ENCODE results near the gene ATP11A.
"Not testable (repeated sequence)": the region's sequence is repeated elsewhere in the genome, so short reads cannot be mapped to it uniquely, and the experiment has no call there.

ATP11A gene

DNA sequence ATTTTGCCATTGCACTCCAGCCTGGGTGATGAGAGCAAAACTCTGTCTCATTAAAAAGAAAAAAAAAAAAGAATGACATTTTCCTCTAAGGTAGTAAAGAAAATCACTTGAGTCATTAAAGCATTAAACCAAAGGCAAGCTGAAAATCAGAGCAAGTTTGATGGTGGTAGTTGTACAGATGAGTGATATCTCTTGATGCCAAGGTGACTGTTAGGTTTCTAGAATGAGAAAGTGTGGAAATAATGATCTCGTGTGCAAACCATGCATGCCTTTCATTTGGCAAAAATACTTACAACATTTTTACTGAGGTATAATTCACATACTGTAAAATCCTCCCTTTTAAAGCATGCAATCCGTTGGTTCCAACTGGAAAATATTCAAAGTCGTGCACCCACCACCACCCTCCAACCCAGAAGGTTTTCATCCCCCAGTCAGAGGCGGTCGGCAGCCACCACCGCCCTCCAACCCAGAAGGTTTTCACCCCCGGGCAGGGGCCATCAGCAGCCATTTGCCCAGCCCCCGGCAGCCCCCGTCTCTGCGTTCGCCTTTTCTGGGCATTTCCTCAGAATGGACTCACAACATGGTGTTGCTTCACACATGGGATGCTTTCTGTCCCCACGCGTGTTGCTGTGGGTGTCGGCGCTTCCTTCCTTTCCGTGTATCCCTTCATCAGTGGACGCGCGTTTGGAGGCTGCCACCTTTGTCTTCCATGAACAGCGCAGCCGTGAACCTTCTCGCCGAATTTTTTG lies 90.2 kb downstream of the ATP11A start:
- DNase-seq = peak; percentile 18

GRCh38 chr13:112781287-112781686 lies 91.4 kb downstream of the ATP11A start:
- no peak for DNase-seq

GRCh38 chr13:112781881-112782361 lies 92.1 kb downstream of the ATP11A start:
- DNase-seq = peak; percentile 72

DNA sequence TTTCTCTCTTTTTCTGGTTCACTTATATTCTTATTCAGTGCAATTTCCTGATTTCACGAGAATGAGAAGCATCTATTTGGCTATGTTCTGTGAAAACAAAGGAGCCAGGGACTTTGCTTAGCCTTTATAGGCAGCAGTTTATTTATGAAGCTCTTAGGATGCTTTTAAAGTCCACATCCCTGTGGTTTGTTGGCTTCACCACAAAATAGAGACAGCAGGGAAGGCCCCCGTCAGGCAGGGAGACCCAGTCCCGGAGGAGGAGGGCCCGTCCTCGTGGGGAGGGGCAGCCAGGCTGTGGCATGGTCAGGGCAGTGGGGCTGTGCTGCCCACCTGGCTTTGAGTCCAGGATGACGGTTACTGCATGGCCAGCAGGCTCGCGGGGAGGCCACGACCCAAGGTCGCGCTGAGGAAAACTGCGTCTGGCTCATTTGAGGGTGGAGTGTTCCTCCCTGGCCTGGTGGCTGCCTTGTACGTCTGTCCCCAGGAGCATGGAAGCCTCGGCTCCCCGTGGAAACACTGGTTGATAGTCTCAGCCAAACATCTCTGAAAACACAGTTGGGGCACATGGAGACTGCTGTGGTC lies 92.7 kb downstream of the ATP11A start:
- DNase-seq = peak; percentile 41

DNA sequence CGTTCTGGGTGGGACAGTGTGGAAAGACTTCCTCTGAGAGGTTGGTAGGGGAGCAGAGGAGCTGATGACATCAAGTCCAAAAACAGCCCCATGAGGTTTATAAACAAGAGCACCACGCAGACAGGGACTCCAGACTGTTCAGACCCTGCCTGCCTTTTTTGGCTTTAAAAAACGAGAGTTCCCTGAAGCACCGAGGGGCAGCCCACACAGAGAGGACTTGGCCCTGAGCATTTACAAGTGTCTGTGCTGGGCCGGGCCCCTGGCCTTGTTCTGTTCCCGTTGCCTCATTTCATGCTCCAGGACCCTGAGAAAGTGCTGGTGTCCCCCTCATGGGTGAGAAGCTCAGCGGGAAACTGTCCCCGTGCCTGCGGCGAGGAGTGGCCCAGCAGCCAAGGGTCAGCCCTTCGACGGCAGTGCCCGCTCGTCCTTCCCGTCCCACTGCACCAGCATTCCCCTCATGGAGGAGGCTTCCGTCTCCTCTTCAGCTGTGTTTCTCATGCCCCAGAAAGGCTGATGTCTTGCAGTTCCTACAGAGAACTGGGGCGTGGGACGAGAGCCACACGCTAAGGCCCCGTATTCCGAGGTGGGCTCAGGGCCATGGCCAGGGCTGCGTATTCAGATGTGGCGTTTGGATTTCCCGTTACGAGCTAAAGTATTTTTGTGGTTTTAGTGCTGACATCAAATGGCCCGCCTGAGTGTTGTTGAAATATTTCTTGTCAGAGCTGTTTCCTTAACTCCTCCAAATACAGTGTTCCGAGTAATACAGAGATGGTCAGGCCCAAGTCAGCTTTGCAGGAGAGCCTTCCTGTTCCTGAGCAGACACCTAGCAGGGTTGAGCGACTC lies 93.5 kb downstream of the ATP11A start:
- peak; percentile 76 for DNase-seq

DNA sequence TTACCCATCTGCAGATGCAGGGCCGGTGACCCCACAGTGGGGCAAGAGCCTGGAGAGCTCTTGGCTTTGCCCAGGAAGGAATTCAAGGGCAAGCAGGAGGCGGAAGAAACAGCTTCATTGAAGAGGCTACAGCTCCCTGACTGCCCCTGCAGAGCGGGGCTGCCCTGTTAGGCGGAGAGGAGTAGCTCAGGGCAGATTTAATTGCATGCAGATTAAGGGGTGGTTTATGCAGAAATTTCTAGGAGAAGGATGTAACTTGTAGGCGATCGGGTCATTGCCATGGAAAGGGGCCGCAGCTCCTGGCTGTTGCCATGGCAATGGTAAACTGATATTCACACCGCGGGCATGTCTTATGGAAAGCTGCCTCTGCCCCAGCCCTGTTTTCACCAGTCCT lies 94.1 kb downstream of the ATP11A start:
- peak; percentile 41 for DNase-seq

DNA sequence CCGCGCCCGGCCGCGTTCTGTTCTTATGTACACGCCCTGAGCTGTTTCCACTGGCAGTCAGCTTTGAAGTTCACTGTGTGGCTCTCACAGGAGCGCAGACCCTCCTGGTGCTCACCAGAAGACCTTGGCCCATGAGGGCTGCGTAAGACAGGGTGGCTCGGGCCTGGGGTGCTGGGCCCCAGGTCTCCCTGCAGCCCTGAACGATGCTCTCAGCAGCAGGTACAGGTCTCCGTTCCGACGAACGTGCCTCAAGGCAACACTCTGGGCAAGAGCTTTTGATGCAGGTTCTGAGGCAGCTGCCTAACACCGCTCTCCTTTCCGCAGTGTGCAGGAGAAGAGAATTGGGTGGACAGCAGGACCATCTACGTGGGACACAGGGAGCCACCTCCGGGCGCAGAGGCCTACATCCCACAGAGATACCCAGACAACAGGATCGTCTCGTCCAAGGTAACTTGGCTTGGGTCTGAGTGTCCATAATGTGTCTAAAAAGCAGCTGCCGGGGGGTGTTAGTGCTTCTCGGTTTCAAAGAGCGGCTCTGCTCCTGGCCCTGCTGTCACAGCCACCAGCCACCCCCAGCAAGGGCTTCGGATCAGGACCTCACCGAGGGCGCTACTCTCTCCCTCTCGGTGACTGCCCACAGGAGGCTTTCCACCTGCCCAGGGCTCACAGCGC lies 95.1 kb downstream of the ATP11A start:
- DNase-seq = peak; percentile 10

DNA sequence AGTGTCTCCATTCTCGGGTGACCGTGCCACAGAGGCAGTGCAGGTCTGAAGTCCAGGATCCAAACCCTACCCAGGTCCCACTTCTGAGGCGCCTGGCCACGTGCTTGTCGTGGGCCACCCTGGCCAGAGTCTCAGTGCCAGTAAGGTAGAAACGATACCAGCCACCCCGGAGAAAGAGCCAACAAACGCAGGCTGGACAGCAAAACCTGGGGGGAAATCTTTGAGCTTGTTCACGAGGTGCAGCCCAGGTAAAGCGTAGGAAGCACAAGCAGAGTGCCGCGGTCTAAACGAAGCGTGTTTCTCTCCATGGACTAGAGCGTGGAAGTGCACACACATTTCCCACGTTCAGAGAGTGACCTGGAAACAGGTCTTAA lies 95.6 kb downstream of the ATP11A start:
- peak; percentile 5 for DNase-seq

DNA sequence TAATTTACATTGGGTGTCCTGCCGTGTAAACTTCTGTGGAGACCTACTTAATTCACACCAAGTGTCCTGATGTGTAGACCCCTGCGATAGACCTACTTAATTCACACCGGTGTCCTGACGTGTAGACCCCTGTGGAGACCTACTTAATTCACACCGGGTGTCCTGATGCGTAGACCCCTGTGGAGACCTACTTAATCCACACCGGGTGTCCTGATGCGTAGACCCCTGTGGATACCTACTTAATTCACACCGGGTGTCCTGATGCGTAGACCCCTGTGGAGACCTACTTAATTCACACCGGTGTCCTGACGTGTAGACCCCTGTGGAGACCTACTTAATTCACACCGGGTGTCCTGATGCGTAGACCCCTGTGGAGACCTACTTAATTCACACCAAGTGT lies 97.0 kb downstream of the ATP11A start:
- not testable (repeated sequence) for DNase-seq

DNA sequence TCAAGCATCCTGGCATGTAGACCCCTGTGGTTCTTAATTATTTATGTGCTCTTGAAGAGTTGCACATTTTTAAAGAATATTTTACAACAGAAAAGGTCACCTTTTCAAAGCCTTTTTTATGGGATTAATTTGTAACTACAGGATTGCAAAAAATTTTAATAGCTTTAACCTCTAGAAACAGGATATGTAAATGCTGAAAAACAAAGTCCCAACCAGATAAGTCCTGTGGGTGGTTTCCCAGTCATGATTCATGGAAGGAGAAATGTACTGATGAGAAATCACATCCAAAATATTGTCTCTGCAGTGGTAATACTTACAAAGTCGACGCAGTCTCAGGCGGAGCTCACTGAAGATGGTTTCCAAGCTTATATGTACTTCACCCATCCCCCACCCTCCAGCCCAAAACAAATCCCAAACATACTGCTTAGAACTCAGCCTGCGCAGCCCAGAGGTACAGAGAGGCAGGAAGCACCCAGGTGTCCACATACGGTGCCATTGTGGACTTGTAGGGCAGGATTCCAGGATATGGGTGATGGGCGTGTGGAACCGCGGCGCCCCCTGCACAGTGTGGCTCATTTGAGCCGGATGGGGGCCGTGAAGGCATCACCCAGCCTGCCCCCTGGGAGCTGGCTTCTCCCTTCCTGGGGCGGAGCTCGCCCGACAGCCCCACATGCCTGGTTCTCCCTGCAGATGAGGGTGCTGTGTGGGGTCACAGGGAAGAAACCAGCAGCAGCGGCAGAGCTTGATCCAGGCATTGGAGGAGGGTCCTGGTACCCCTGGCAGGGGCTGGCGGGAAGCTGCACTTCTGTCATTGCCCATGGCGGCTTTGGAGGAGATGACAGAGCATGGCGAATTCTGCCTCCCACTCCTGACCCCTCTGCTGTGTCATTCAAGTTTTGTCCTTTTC lies 101.2 kb downstream of the ATP11A start:
- DNase-seq = no peak

GRCh38 chr13:112791663-112792440 lies 102.0 kb downstream of the ATP11A start:
- no peak for DNase-seq

GRCh38 chr13:112792511-112792910 lies 102.7 kb downstream of the ATP11A start:
- DNase-seq = no peak

DNA sequence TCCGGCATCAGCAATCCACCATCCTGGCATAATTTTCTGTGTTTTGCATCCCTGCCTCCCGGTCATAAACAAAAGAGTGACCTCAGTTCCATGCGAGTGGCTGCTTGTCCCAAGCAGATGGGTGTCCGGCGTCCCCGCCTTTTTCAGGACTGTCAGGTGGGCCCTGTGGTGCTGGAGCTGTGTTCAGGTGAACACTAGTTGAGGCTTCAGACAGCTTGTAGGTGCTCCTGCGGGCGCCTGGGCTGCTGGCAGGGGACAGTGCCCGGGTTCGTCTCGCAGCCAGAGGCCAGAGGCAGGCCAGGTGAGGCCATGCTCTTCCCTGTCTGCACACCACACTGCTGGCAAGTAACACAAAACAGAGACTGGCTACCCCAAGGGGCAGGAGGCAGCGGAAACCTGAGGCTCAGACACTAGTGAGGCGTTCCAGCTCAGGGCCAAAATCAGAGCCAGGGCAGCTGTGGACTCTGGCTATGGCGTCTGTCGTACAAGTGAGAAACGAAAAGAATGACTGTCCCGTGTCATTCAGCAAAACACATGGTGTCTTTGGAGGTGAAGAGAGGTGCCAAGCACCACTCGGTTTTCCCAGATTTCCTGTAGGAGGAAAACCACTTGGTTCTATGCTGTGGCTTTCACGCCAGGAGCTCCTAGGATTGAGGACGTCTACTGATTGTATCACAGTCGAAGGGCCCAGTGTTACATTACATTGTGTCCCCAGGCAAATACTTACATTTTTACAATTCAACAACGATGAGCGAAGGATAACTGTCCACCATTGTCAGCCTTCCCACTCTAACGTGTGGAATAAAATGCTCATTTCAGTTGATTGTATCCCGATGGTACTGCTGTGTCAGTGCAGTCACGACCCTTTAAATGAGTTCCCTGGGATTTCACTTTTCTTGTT lies 104.0 kb downstream of the ATP11A start:
- DNase-seq = no peak

- DNase-seq = no peak
Measured at GRCh38 chr13:112795277-112795676, 105.4 kb downstream of the ATP11A start.

DNA sequence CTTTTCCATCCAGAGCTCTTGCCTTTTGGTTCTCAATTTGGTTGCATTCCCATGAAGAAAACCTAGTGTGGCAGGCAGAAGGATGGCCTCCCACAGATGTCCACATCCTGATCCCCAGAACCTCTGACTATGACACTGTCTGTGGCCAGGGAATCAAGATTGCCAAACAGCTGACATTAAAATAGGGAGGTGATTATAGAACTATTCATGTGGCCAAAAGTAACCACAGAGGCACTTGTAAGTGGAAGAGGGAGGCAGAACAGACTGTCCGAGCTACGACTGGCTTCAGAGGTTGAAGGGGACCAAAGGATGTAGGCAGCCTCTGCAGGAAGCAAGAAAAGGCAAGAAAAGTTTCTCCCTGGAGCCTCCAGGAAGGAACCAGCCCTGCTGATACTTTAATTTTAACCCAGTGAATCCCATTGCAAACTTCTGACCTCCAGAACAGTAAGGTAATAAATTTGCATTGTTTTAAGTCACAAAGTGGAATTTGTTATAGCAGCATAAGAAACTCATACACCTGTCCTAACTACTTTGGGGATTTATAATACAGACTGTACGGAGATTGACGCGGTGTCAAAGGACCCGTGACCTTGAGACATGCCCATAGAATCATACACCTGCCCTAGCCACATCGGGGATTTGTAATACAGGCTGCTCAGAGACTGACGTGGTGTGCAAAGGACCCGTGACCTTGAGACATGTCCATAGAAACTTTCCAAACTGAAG lies 106.5 kb downstream of the ATP11A start:
- DNase-seq = no peak

DNA sequence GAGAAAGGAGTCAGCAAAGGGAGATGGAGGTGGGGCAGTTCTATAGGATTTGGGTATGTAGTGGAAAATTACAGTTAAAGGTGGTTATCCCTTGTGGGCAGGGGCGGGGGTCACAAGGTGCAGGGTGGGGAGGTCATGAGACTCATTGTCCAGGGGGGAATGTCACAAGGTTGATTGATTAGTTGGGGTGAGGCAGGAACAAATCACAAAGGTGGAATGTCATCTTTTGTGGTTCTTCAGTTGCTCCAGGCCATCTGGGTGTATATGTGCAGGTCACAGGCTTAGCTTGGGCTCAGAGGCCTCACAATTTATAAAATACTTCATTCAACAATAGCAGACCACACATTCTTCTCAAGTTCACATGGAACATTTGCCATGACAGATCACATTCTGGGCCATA lies 109.6 kb downstream of the ATP11A start:
- no peak for DNase-seq

DNA sequence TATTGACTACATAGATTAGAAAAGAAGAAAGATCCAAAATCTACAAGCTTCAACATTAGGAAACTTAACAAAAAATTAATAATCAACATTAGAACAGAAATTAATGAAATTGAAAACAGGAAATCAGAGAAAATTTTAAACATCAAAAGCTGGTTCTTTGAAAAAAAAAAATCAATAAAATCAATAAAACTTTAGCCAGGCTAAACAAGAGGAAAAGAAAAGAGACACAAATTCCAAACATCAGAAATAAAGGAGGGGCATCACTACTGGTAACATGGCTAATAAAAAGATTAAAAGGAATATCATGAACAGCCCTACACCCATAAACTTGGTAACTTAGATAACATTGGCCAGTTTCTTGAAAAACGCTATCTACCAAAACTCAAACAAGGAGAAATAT lies 110.2 kb downstream of the ATP11A start:
- no peak for DNase-seq

DNA sequence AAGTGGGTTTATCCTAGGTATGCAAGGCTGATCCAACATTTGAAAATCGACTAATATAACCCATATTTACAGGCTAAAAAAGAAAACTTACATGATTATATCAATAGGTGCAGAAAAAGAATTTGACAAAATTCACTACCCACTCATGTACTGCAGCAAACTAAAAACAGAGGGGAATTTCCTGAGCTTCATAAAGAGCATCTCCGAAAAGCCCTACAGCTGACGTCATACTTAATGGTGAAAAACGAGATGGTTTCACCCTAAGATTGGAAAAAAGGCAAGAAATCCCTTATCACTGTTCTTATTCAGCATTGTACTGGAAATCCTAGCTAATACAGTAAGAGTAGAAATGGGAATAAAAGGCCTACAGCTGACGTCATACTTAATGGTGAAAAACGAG lies 111.0 kb downstream of the ATP11A start:
- DNase-seq = not testable (repeated sequence)

DNA sequence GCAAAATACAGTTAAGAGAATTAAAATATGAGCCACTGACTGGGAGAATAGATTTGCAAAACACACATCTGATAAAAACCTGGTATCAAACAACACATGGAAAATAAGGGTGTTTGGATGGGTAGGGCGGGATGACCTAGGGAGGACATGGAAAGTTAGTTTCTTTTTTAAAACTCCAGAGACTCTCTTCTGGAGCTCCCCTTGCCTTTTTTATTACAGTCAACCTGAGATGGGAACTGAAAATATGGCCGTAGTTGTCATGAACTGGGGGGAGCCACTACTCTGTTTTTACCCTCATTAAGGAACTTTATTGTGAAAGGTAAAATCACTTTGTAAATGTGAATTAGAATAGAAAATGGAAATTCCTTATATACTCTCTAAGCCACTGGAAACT lies 113.0 kb downstream of the ATP11A start:
- no peak for DNase-seq

Data from femur (tissue), 1 donor.